ENCODE data around the gene THAP7.
"Not testable (repeated sequence)": the region's sequence is repeated elsewhere in the genome, so short reads cannot be mapped to it uniquely, and the experiment has no call there.

Gene THAP7

DNA sequence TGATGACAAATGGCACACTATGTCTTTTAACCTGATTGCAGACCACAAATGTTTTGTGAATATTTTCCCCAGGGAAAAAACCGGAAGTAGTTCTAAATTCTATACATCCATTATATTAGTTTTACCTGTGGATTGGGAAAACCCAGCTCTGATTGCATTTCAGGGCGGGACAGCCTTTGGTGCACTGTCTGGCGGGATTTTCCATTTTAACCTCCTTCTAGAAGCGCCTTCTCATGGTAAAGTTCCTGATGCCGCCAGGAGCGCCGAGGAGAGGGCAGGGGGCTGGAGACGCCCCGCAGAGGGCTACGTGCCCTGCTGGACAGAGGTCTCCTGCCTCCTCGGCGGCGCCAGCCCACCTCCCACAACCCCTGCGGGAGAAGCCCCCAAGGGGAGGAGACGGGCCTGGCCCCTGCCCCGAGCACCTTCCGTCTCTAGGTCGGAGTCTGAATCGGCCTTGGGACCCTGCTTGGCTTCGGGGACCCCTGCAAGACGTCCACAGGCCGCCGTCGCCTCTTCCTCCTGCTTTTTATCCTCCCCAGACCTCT, 11.8 kb upstream of the THAP7 start:
- no peak for DNase-seq (ENCODE audit: low read depth in 2 of 2)

DNA sequence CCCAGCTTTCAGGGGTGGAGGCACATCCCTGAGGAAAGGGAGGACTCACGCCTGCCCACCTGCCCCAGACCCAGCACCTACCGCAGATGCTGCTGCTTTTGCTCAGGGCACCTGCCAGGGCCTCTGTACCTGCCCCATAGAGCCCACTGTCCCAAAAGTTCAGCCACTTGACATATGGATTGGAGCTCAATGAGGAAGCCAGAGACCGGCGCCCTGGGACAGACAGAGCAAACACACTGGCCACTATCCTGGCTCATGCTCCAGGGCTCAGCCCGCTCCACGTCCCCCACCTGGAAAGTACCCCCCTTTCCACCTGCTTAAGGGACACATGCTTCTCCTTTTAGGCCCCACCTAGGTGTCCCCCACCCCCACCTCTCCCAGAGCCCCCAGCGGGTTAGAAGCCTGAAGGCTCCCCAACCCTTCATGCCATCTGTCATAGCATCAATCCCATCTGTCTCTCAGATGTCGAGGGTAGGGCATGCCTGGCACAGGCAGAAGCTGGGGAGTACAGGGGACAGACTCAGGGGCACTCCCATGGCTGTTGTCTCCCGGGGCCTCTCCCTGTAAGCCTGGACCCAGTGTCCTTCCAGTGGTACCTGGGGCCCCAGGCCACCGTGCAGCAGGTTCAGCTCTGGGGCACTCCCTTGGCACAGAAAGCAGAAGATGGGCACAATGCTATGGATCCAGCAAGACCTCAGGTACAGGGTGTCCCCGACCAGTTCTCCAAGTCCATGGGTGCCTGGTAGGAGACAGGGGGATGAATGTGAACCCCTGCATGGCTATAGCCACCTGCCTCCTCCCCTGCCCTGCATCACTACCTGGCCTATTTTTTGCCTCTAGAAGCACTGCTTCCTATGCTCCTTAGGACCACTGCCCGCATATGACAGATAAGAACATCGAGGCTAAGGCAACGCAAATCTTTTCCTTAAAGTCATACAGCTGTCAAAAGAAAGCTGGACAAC, 10.8 kb upstream of the THAP7 start:
- no peak for DNase-seq (ENCODE audit: low read depth in 2 of 2)

DNA sequence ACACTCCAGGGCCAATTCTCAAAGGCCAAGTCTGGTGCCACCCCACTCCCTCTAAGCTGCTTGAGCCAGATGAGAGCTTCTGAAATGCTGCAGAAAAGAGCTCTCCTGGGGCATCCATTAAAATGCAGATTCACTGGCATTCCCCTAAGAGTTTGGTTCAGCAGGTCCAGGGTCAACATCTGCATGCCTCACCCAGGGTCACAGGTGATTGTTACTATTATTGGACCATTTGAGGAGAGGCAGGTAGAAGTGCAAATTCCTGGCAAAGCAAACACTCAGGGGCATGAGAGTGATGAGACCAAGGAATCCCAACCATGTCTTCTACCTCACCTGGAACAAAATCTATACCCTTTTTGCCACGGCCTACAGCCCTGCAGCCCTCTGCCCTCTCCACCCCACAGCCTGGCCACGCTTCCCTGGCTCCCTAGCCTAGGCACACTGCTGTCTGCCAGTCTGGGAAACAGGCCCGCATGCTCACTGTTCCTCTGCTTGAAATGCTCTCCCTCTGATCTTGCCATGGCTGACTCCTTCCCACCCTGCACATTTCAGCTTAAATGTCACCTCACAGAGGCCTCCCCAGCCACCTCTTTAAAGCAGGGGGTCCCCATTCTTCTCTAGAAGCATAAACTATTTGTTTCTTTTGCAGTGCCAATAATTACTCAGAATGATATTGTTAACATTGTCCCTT, 8.7 kb upstream of the THAP7 start:
- no peak for DNase-seq (ENCODE audit: low read depth in 2 of 2)

DNA sequence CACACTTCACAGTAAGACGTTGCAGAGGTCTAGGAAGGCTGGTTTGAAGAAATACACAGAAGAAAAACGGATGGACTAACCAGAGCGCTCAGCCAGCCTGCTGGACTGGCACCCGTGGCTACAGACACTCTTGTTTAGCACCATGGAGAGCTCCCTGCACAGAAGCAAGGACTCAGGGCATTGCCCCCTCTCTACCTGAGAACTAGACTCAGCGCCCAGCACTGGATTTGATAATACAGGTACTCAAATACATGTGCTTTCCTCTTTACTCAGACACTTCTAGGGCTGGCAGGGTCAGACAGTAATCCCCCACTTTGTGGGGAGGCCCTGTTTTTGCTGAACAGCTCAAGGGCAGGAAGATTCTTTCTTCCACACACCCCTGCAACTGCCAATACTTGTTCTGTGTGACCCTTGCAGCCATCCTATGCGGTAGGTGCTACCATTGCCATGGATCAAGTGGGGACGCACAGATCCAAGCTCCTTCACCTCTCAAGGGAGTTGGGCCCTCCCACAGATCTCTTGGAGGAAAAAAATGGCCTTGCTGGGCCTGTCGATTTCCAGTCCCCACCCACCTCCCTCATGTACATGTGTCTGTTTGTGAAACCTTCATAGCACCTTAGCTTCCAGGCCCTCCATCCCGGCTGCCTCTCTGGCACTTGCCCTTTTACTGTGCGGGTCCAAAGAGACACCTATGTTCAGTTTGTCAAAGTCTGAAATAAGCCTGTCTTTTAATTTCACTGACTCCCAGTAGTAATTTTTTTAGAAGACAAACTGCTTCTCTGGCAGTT, 7.9 kb upstream of the THAP7 start:
- DNase-seq (ENCODE audit: low read depth in 2 of 2), result no peak

DNA sequence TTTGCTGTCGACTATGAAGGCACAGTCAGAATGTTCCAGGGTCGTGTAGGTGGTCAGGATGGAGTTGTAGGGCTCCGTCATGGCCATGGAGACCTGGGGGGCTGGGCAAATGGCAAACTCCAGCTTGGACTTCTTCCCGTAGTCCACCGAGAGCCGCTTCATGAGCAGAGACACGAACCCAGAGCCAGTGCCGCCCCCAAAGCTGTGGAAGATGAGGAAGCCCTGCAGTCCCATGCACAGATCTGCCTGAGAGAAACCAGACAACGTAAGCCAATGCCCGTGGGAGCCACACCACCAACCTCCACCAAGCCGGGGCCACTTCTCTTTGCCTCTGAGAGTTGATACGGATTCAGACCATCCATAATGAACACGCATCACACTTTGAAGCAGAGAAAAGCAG, 7.3 kb upstream of the THAP7 start:
- not testable (repeated sequence) for DNase-seq (ENCODE audit: low read depth in 2 of 2)

DNA sequence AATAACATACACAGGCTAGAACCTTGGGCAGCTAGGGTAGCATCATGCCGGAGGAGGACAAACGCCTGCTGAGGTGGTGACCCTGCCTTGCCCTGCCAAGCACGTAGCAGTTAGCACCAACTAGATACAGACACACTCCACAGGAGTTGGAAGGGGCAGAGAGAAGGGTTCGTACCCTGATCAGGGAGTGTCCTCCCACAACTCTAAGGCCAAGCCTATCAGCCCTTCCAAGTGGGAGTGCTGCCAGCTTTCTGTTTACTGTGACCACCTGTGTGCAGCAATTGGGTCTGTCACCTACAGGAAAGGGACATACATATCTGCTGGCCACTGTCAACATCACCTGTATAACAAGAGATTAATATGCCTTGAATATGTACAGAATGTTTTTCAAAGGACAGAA, 1.9 kb upstream of the THAP7 start:
- DNase-seq (ENCODE audit: low read depth in 2 of 2), result no peak

DNA sequence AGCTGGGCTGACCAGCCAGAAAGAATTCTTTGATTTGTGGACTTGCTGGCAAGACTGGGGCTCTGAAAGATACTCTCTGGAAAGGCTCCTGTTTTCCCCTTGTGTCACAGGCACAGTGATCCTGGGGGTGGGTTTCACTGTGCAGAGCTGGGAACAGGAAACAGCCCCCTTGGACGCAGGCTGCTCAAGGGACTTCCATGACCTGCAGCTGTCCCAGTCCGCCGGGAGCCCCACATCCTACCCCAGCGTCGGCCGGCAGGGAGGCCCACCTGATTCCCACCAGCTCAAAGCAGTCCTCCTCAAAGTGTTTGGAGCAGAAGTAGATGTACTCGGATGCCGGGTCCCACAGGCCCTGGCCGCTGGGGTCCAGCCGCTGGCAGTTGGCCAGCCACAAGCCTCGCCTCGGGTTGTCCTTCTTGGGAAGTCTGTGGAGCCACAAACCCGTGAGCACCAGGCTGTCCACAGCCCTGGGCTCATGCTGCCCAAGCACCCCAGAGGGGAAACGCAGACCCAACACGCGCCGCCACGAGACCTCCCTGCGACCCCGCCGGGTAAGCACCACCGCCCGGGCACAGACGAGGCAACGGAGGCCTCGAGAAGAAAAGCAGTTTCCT, 824 bp downstream of the THAP7 start:
- no peak for DNase-seq (ENCODE audit: low read depth in 2 of 2)

DNA sequence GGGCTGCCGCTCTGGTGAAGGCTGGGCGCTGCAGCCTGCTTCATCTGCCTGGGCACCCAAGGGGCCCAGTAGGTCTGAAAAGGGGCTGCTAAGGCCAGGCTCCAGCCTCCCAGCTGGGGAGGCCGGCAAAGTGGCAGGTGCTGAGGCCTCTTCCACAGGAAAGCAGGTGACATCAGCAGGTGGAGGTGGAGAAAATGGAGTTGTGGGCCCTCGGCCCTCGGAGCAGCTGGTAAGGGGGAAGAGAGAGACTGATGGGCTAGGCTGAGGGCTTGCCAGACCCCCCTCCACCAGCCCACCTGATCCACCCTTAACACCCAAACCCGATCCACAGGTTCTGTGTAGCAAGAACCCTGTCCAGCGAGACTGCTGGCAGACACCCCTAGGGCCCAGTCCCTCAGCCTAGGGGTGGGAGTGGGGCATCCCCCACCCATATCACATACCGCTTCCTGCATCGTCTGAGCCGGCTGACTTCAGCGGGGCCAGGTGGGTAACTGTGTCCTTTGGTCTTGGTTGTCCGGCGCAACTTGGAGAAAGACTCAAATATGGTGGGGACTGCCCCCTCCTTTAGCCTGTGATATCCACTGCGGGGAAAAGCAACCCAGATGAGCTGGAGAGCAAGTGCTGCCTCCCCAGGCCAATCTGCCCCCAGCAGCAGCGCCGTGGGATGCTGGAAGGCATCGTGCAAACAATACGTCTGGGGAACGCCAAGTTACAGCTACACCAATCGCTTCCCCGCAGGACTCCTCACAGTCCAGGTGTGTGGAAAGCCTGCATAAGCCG, 1.5 kb downstream of the THAP7 start:
- no peak for DNase-seq (ENCODE audit: low read depth in 2 of 2)

DNA sequence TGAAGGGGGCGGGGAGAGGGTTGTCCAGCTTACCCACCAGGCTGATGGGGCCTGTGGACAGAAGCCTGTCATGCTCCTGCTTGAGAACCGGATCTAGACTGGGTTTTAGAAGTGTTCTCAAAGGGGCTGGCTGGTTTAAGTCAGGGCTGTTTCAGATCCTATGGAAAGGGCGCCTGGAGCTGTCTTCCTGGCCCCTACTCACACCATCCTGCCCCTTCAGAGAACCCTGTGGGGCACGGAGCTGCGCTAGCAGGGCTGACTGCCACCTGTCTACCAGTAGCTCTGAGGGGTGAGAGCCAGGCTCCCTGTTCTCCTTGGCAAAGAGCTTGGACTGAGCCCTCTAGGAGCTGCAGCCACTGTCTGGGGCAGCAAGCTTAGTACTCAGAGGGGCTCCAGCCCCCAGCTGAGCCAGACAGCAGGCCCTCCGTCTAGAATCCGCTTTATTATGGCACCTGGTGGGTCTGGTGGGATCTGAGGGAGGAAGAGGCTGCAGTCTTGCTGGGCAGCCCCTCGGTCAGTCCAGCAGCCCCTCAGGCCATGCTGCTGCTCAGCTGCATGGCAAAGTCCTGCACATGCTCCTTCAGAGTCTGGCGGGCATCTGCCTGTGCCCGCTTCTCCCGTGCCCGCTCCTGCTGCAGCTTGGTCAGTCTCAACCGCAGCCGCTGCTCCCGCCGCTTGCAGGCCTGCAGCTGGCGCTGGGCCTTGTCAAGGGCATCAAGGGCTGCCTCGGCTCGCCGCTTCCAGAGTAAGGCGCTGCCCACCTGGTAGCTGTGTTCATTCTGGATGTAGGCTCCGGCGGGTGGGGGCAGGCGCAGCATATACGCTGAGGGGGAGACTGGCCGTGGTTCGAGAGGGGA, 2.3 kb downstream of the THAP7 start:
- no peak for DNase-seq (ENCODE audit: low read depth in 2 of 2)

DNA sequence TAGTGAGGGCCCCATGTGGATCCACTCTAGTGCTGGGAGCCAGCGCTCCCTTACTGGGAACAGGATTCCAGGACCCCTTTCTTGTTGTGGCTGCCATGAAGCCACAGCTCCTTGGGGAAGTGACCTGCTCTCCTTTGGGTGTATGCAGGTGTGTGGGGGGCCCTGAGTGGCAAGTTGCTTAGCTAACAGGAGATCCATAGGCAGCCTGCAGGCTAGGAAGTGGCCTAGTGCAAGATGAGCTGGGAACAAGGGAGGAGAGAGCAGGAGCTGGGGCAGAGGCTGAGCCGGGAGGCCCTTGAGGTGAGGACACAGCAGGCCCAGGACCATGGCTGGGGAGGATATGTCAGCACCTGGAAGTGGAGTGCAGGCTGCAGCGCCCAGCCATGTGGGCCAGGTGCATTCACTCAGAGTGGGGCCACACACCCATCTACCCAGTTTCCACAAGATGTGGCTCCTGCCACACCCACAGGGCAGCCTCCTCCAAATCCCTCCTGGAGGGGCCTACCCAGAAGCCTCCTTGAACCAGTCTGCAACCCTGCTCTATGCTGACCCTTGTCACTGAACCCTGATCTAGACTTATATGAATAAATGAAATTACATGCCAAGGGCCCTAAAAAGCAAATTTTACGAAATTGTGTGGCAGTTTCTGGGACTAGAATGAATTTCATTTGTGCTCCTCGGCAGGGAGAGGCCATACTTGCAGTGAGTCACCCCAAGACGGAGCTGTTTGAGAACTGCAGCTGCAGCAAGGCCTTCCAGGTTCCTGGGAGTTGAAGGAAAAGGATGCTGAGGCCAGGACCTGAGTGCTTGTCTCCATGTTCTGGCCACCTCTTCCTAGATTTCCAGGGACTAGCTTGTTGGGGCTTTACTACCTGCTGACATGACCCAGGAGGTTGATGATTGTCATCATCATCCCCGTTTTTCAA, 3.2 kb downstream of the THAP7 start:
- no peak for DNase-seq (ENCODE audit: low read depth in 2 of 2)

DNA sequence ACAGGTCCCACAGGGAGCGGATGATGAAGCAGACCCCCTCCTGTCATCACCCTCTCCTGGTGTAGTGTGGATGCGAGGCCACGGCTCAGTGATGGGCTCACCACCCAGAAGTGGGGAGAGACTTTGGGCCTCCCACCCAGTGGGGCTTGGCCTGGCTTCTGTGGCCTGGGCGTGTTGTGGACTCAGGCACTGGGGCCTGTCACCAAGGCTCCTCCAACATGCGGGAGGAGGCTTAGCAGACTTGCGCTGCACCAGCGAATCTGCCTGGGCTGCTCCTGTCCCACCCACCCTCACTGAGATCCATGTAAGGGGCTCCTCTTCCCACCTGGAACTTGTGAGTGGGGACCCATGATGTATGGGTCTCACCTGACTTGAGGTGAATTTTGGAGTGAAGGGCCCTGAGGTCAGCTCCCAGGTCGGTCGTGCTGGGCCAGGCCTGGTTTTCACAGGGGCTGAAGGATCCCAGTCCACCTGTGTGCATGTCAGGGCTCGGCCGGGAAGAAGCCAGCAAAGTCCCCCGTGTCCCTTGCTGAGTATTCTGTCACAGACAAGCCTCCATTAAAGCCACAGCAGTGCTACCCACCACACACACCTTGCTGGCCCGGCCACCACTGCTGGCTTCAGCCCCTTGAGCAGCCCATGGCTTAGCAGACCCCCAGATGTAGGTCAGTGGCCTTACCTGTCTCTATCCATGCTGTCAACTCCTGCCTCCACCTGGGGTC, 4.2 kb downstream of the THAP7 start:
- DNase-seq (ENCODE audit: low read depth in 2 of 2), result no peak

DNA sequence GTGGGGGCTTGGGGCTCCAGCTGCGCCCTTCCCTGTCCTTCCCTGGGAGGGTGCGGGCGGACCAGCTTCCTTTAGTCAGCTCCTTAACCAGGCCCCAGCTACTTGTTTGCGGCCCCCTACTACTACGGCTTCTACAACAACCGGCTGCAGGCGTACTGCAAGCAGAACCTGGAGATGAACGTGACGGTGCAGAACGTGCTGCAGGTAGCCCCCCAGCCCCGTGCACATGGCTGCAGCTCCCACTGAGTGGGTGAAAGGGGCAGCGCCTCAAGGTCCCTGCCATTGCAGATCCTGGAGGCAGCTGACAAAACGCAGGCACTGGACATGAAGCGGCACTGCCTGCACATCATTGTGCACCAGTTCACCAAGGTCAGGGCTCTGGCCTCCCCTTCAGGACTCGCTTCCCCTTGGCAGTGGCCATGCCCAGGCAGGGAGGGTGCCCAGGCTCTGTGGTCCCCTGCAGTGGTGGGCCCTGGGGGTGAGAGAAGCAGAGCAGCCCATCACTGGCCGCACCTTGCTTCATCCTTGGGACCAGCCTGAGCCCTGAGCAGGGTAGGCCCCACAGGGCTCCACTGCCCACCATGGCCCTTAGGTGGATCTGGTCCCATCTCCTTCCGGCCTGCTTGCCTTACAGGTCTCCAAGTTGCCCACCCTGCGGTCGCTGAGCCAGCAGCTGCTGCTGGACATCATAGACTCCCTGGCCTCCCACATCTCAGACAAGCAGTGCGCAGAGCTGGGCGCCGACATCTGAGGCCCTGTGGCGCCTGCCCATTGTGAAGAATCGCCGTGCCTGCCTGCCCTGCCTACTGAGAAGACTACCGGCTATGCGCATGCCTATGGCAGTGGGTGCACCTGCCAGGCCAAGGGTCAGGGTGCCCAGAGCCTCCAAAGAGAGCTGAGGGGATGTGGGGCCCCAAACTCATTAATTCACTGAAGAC, 5.1 kb downstream of the THAP7 start:
- DNase-seq (ENCODE audit: low read depth in 2 of 2), result no peak

DNA sequence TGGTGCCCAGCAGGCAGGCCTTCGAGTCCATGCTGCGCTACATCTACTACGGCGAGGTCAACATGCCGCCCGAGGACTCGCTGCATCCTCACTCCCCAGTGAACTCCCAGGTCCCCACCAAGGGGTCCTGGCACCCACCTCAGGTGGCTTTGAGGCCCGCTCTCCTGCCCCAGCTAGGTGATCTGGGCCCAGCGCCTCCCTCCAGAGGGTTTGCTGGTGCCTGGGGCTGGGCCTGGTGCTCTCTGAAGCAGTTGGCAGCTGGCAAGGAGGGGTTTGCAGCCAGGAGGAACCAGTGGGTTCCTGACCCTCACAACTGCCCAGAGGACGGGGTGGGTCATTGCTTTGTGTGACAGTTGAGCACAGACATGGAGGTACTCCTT, 5.9 kb downstream of the THAP7 start:
- DNase-seq (ENCODE audit: low read depth in 2 of 2), result no peak

DNA sequence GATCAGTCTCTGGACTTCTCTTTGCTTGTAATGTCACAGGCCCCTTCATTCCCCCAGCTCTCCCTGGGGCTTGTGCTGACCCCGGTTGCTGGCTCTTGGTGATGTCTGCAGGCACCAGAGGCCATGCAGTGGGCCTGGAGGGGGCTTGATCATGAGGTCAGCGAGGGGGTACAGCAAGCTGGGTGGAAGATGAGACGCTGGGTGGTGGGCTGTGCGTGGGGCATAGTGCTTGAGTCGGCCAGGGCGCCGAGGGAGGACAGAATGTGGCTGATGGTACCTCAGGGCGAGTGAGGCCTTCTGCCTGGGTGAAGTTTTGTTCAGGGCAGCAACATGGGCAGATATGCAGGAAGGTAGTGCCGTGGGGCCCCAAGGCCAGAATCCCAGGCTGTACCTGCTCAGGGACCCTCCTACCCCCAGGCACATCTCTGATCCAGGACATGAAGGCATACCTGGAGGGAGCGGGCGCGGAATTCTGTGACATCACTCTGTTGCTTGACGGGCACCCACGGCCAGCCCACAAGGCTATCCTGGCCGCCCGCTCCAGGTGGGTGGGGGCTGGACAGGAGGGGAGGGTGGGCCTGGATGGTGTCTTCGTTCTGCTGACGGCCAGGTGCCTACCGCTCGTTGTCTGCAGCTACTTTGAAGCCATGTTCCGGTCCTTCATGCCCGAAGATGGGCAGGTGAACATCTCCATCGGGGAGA, 6.4 kb downstream of the THAP7 start:
- DNase-seq (ENCODE audit: low read depth in 2 of 2), result no peak

DNA sequence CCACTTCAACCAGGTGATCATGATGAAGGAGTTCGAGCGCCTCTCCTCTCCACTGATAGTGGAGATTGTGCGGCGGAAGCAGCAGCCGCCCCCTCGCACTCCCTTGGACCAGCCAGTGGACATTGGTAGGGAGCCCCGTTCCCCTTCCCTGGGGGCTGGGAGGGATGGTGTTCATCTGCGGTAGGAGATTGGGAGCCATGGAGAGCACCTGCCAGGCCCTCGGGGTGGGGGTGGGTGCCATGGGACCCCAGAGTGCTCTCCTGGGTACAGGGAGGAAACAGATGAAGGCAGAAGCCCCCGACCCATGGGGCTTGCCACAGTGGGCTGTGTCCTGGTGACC, 7.0 kb downstream of the THAP7 start:
- DNase-seq (ENCODE audit: low read depth in 2 of 2), result no peak

DNA sequence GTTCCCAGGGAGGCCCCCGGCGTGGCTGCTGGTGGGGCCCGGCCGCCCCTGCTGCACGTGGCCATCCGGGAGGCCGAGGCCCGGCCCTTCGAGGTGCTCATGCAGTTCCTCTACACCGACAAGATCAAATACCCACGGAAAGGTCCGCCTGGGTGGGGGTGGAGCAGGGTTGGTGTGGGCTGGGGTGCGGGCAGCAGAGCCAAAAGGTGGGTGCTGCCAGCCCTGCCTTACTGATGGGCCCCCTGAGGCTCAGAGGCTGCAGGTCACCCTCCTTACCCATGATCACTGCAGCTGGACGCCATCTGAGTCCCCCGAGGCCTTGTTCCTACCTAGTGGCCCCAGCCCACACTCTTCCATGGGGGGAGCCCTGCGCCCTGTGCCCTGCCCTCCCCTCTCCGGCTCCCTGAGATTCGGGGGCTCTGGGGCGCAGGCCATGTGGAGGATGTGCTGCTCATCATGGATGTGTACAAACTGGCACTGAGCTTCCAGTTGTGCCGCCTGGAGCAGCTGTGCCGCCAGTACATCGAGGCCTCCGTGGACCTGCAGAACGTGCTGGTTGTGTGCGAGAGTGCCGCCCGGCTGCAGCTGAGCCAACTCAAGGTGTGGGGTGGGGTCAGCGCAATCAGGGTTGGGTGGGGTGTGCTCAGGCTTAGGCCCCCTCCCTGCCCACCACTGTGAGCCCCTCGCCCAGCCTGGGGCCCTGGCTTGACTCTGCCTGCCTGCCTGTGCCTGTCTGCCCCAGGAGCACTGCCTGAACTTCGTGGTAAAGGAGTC, 7.6 kb downstream of the THAP7 start:
- DNase-seq (ENCODE audit: low read depth in 2 of 2), result no peak
